H9 (cell line): ENCODE measurements around the gene BEND7. TPM values are rescaled to one million over a fixed set of nuclear protein-coding genes. Genes with fewer than 3 reads are reported as not detected.

ENCODE experiments used
- DNase-seq: peaks from one replicate; pipeline ENCODE4 v3.0.0-alpha.2; 2017
- H2AFZ ChIP-seq: one replicate; pipeline ENCODE4 v1.6.1; 2013; ENCODE audit warnings: mild to moderate bottlenecking, low read length, control low read depth, moderate library complexity
- H2AK5ac ChIP-seq: 2 replicates; pipeline ENCODE4 v1.6.1; 2013; ENCODE audit warnings: low read length, control low read depth, mixed read lengths; ENCODE audit not compliant: insufficient read length
- H2BK120ac ChIP-seq: one replicate; pipeline ENCODE4 v1.6.1; 2013; ENCODE audit warnings: low read depth, mild to moderate bottlenecking, low read length, control low read depth, inconsistent platforms; ENCODE audit not compliant: poor library complexity, severe bottlenecking
- H2BK12ac ChIP-seq: 2 replicates; pipeline ENCODE4 v1.6.1; 2013; ENCODE audit warnings: low read length, control low read depth, mixed read lengths, low read depth; ENCODE audit not compliant: insufficient read length
- H2BK15ac ChIP-seq: 2 replicates; pipeline ENCODE4 v1.6.1; 2013; ENCODE audit warnings: low read depth, low read length, control low read depth
- H2BK20ac ChIP-seq: one replicate; pipeline ENCODE4 v1.6.1; 2013; ENCODE audit warnings: low read depth, mild to moderate bottlenecking, low read length, control low read depth, inconsistent platforms; ENCODE audit not compliant: poor library complexity, severe bottlenecking
- H2BK5ac ChIP-seq: 2 replicates; pipeline ENCODE4 v1.6.1; 2013; ENCODE audit warnings: low read length, control low read depth, mixed read lengths; ENCODE audit not compliant: insufficient read length
- H3K14ac ChIP-seq: 2 replicates; pipeline ENCODE4 v1.6.1; 2013; ENCODE audit warnings: low read length, control low read depth; ENCODE audit not compliant: insufficient read depth
- H3K18ac ChIP-seq: 2 replicates; pipeline ENCODE4 v1.6.1; 2013; ENCODE audit warnings: low read depth, mild to moderate bottlenecking, mixed read lengths, low read length, control low read depth; ENCODE audit not compliant: insufficient read length
- H3K23ac ChIP-seq: 2 replicates; pipeline ENCODE4 v1.6.1; 2013; ENCODE audit warnings: low read length, control low read depth, mixed read lengths, low read depth; ENCODE audit not compliant: insufficient read length
- H3K23me2 ChIP-seq: 2 replicates; pipeline ENCODE4 v1.6.1; 2013; ENCODE audit warnings: low read depth, mild to moderate bottlenecking, mixed read lengths, low read length, control low read depth; ENCODE audit not compliant: insufficient read length, poor library complexity, severe bottlenecking
- H3K27ac ChIP-seq: 2 replicates; pipeline ENCODE4 v1.5.1; 2013; ENCODE audit warnings: low read length, control low read depth, mixed read lengths, low read depth; ENCODE audit not compliant: insufficient read length
- H3K27me3 ChIP-seq: 2 replicates; pipeline ENCODE4 v1.6.1; 2013; ENCODE audit warnings: low read length, control low read depth, inconsistent platforms; ENCODE audit not compliant: insufficient read depth
- H3K4ac ChIP-seq: 2 replicates; pipeline ENCODE4 v1.6.1; 2013; ENCODE audit warnings: low read depth, mild to moderate bottlenecking, control low read depth, inconsistent platforms, low read length, moderate library complexity
- H3K4me1 ChIP-seq: 2 replicates; pipeline ENCODE4 v1.6.1; 2013; ENCODE audit warnings: low read length, control low read depth, inconsistent platforms; ENCODE audit not compliant: insufficient read depth
- H3K4me2 ChIP-seq: 2 replicates; pipeline ENCODE4 v1.6.1; 2013; ENCODE audit warnings: low read length, control low read depth, mixed read lengths; ENCODE audit not compliant: insufficient read length, insufficient read depth
- H3K56ac ChIP-seq: 2 replicates; pipeline ENCODE4 v1.6.1; 2013; ENCODE audit warnings: low read depth, mild to moderate bottlenecking, mixed read lengths, low read length, control low read depth; ENCODE audit not compliant: insufficient read length
- H3K79me1 ChIP-seq: 2 replicates; pipeline ENCODE4 v1.6.1; 2013; ENCODE audit warnings: low read depth, mild to moderate bottlenecking, moderate library complexity, low read length, control low read depth, inconsistent platforms; ENCODE audit not compliant: insufficient read depth, poor library complexity, severe bottlenecking
- H3K79me2 ChIP-seq: 2 replicates; pipeline ENCODE4 v1.6.1; 2013; ENCODE audit warnings: low read length, control low read depth, inconsistent platforms; ENCODE audit not compliant: insufficient read depth
- H3K9ac ChIP-seq: 2 replicates; pipeline ENCODE4 v1.6.1; 2013; ENCODE audit warnings: low read length, control low read depth, mixed read lengths; ENCODE audit not compliant: insufficient read length; ENCODE audit errors: extremely low read depth
- H3K9me3 ChIP-seq: one replicate; pipeline ENCODE4 v1.6.1; 2013; ENCODE audit warnings: low read depth, low read length, inconsistent platforms; ENCODE audit not compliant: control insufficient read depth
- H3T11ph ChIP-seq: one replicate; pipeline ENCODE4 v1.6.1; 2013; ENCODE audit warnings: mild to moderate bottlenecking, low read length, control low read depth, inconsistent platforms
- H4K20me1 ChIP-seq: one replicate; pipeline ENCODE4 v1.6.1; 2013; ENCODE audit not compliant: control insufficient read depth, insufficient read length, insufficient read depth
- H4K5ac ChIP-seq: 2 replicates; pipeline ENCODE4 v1.6.1; 2013; ENCODE audit warnings: low read depth, mild to moderate bottlenecking, mixed read lengths, low read length, control low read depth; ENCODE audit not compliant: insufficient read length
- H4K8ac ChIP-seq: replicated peaks from 2 replicates; pipeline ENCODE4 v1.6.1; 2013; ENCODE audit warnings: low read length, control low read depth, mixed read lengths, low read depth; ENCODE audit not compliant: insufficient read length
- H4K91ac ChIP-seq: 2 replicates; pipeline ENCODE4 v1.6.1; 2013; ENCODE audit warnings: low read depth, mild to moderate bottlenecking, moderate library complexity, mixed read lengths, low read length, control low read depth; ENCODE audit not compliant: insufficient read length
- H3K27ac Mint-ChIP-seq, 3 experiments: 2 replicates in 2 of 3; 3 replicates in 1 of 3; pipeline ENCODE4 v1.8.0; 2020 to 2021; ENCODE audit warnings: mixed read lengths in 3 of 3, mild to moderate bottlenecking in 1 of 3, moderate library complexity in 1 of 3
- H3K27me3 Mint-ChIP-seq: 2 replicates; pipeline ENCODE4 v1.8.0; 2021; ENCODE audit warnings: low read depth, mild to moderate bottlenecking, moderate library complexity, mixed read lengths
- H3K36me3 Mint-ChIP-seq, 3 experiments: 2 replicates in 2 of 3; 3 replicates in 1 of 3; pipeline ENCODE4 v1.8.0; 2020 to 2021; ENCODE audit warnings: low read depth in 3 of 3, mixed read lengths in 3 of 3; ENCODE audit not compliant: insufficient read depth in 1 of 3
- H3K4me1 Mint-ChIP-seq, 2 experiments: 2 replicates each; pipeline ENCODE4 v1.8.0; 2020; ENCODE audit warnings: mixed read lengths in 2 of 2
- H3K4me3 Mint-ChIP-seq, 2 experiments: 2 replicates in 1 of 2; 3 replicates in 1 of 2; pipeline ENCODE4 v1.8.0; 2020 to 2021; ENCODE audit warnings: mild to moderate bottlenecking in 2 of 2, mixed read lengths in 2 of 2, moderate library complexity in 1 of 2
- H3K9me3 Mint-ChIP-seq, 2 experiments: 2 replicates in 1 of 2; 3 replicates in 1 of 2; pipeline ENCODE4 v1.8.0; 2020; ENCODE audit warnings: mild to moderate bottlenecking in 2 of 2, mixed read lengths in 2 of 2, moderate library complexity in 1 of 2
- CTCF ChIP-seq: fragments of 200-600 bp; sonication (generic); conservative IDR thresholded peaks from 3 replicates; pipeline ENCODE4 v1.8.0; 2021; ENCODE audit warnings: antibody characterized with exemption, mild to moderate bottlenecking
- WGBS: extraction: QIAGEN DNeasy Blood & Tissue Kit; methylation state at CpG from one replicate; pipeline ENCODE4 v1.1.7; 2013; ENCODE audit warnings: missing lambda C conversion rate, low lambda C conversion rate, mixed read lengths; ENCODE audit not compliant: insufficient read length; ENCODE audit errors: extremely low coverage; 5-methylcytosine and 5-hydroxymethylcytosine counted together
- total RNA-seq: library from RNA; stranded (reverse); gene quantifications from 2 replicates; pipeline ENCODE4 v1.2.1, GENCODE V29; 2021

The BEND7 gene
- total RNA-seq, 1 experiment from 2014 or later, result 17.7 TPM

GRCh38 chr10:13412894-13413293, 115.9 kb downstream of the BEND7 start:
- Histone ChIP-seq H2AK5ac (no peak overlapping the region), H3K18ac (no peak overlapping the region), H3K4ac (no peak overlapping the region), H3K9me3 (no peaks in the 10 kb centered on the region), H3K79me1 (no peaks in the 10 kb centered on the region), H3K23ac (no peak overlapping the region), H3K79me2 (no peaks in the 10 kb centered on the region), H3K14ac (no peak overlapping the region), H3K4me1 (no peaks in the 10 kb centered on the region), H3K23me2 (no peaks in the 10 kb centered on the region), H2BK15ac (no peak overlapping the region), H2BK5ac (no peak overlapping the region), H4K20me1 (no peaks in the 10 kb centered on the region), H4K5ac (no peak overlapping the region), H3K27me3 (no peaks in the 10 kb centered on the region), H4K91ac (no peak overlapping the region), H2BK20ac (no peak overlapping the region), H2BK12ac (no peak overlapping the region), H3K9ac (no peak overlapping the region), H3T11ph (no peak overlapping the region), H3K4me2 (no peak overlapping the region), H3K27ac (no peak overlapping the region), H3K56ac (no peak overlapping the region), H2AFZ (no peak overlapping the region), H2BK120ac (no peak overlapping the region), H4K8ac (no peak overlapping the region)
- no peak for TF ChIP-seq CTCF
- H3K9me3 Mint-ChIP-seq, result peaks cover 15 to 21% of the 10 kb centered on the region in 2 experiments
- peaks cover 0 to 10% of the 10 kb centered on the region in 2 experiments; a peak in 2 of 4 replicates for H3K4me1 Mint-ChIP-seq
- no peak overlapping the region for H3K27ac Mint-ChIP-seq
- WGBS, result no CpG with 5 or more reads among the region's 3 CpGs
- H3K36me3 Mint-ChIP-seq, result peaks cover 0 to 6% (median 4%) of the 10 kb centered on the region in 3 experiments; a peak in 3 of 7 replicates
- no peak for DNase-seq
- H3K27me3 Mint-ChIP-seq, result peaks cover 1% of the 10 kb centered on the region; the same call in 1 of the 2 replicates
- no peak overlapping the region for H3K4me3 Mint-ChIP-seq
